ENCODE measurements around the gene CLMP. TPM values are rescaled to one million over a fixed set of nuclear protein-coding genes. Genes with fewer than 3 reads are reported as not detected.

Gene CLMP
- total and polyA plus RNA-seq, 2 donors = 0.80 to 1.1 TPM

GRCh38 chr11:123055191-123055901 is 139.7 kb downstream of the CLMP start:
- no peaks in the 10 kb centered on the region for H3K27me3 ChIP-seq (ENCODE audit: control insufficient read depth in 2 of 2, insufficient read depth in 1 of 2, low read length in 1 of 2)
- no peak for DNase-seq (ENCODE audit: low read depth in 6 of 9, low spot score in 9 of 9)
- peak overlapping the region; percentile 2 to 60 for H3K27ac ChIP-seq (ENCODE audit: low read depth in 1 of 2, low read length in 1 of 2)
- H3K4me3 ChIP-seq (ENCODE audit: low read length in 2 of 2) = no peak overlapping the region
- no peaks in the 10 kb centered on the region for H3K9me3 ChIP-seq (ENCODE audit: control insufficient read depth in 2 of 2, insufficient read depth in 1 of 2, low read length in 1 of 2)
- peaks cover 68 to 72% of the 10 kb centered on the region in 2 donors for H3K36me3 ChIP-seq (ENCODE audit: control insufficient read depth in 2 of 2, insufficient read depth in 2 of 2, low read length in 1 of 2)
- H3K4me1 ChIP-seq (ENCODE audit: control insufficient read depth in 2 of 2, insufficient read depth in 2 of 2, low read length in 2 of 2) = peaks cover 18 to 25% of the 10 kb centered on the region in 2 donors
- 90% methylated on average over 6 of the region's 6 CpGs for WGBS

GRCh38 chr11:123054301-123055065 is 140.6 kb downstream of the CLMP start:
- peak in 8 of 9 donors; percentile 47 to 82 (median 68) for DNase-seq (ENCODE audit: low read depth in 6 of 9, low spot score in 9 of 9)
- Histone ChIP-seq H3K4me3 (ENCODE audit: low read length in 2 of 2) (no peak overlapping the region), H3K27me3 (ENCODE audit: control insufficient read depth in 2 of 2, insufficient read depth in 1 of 2, low read length in 1 of 2) (no peaks in the 10 kb centered on the region), H3K4me1 (ENCODE audit: control insufficient read depth in 2 of 2, insufficient read depth in 2 of 2, low read length in 2 of 2) (peaks cover 14 to 16% of the 10 kb centered on the region in 2 donors), H3K36me3 (ENCODE audit: control insufficient read depth in 2 of 2, insufficient read depth in 2 of 2, low read length in 1 of 2) (peaks cover 59 to 64% of the 10 kb centered on the region in 2 donors), H3K9me3 (ENCODE audit: control insufficient read depth in 2 of 2, insufficient read depth in 1 of 2, low read length in 1 of 2) (no peaks in the 10 kb centered on the region), H3K27ac (ENCODE audit: low read depth in 1 of 2, low read length in 1 of 2) (no peak overlapping the region)
- WGBS = 50% methylated on average over 11 of the region's 11 CpGs

- WGBS = 97% methylated on average over 5 of the region's 5 CpGs
- peaks cover 6% of the 10 kb centered on the region in 2 donors for H3K4me1 ChIP-seq (ENCODE audit: control insufficient read depth in 2 of 2, insufficient read depth in 2 of 2, low read length in 2 of 2)
- no peaks in the 10 kb centered on the region for H3K9me3 ChIP-seq (ENCODE audit: control insufficient read depth in 2 of 2, insufficient read depth in 1 of 2, low read length in 1 of 2)
- peaks cover 45 to 50% of the 10 kb centered on the region in 2 donors for H3K36me3 ChIP-seq (ENCODE audit: control insufficient read depth in 2 of 2, insufficient read depth in 2 of 2, low read length in 1 of 2)
- H3K4me3 ChIP-seq (ENCODE audit: low read length in 2 of 2) = no peak overlapping the region
- no peak overlapping the region for H3K27ac ChIP-seq (ENCODE audit: low read depth in 1 of 2, low read length in 1 of 2)
- H3K27me3 ChIP-seq (ENCODE audit: control insufficient read depth in 2 of 2, insufficient read depth in 1 of 2, low read length in 1 of 2) = no peaks in the 10 kb centered on the region
- DNase-seq (ENCODE audit: low read depth in 6 of 9, low spot score in 9 of 9) = no peak
Observed at GRCh38 chr11:123052901-123053721, 141.9 kb downstream of the CLMP start.

GRCh38 chr11:123051634-123052033 is 143.4 kb downstream of the CLMP start:
- Histone ChIP-seq H3K4me1 (ENCODE audit: control insufficient read depth in 2 of 2, insufficient read depth in 2 of 2, low read length in 2 of 2) (no peaks in the 10 kb centered on the region), H3K4me3 (ENCODE audit: low read length in 2 of 2) (no peak overlapping the region), H3K9me3 (ENCODE audit: control insufficient read depth in 2 of 2, insufficient read depth in 1 of 2, low read length in 1 of 2) (no peaks in the 10 kb centered on the region), H3K27ac (ENCODE audit: low read depth in 1 of 2, low read length in 1 of 2) (no peak overlapping the region), H3K36me3 (ENCODE audit: control insufficient read depth in 2 of 2, insufficient read depth in 2 of 2, low read length in 1 of 2) (peaks cover 30 to 35% of the 10 kb centered on the region in 2 donors), H3K27me3 (ENCODE audit: control insufficient read depth in 2 of 2, insufficient read depth in 1 of 2, low read length in 1 of 2) (no peaks in the 10 kb centered on the region)
- over 99% methylated on average over 4 of the region's 4 CpGs for whole genome bisulfite sequencing
- DNase-seq (ENCODE audit: low read depth in 6 of 9, low spot score in 9 of 9) = no peak

- H3K36me3 ChIP-seq (ENCODE audit: control insufficient read depth in 2 of 2, insufficient read depth in 2 of 2, low read length in 1 of 2) = peaks cover 26 to 30% of the 10 kb centered on the region in 2 donors
- 98% methylated on average over 9 of the region's 9 CpGs for WGBS
- no peaks in the 10 kb centered on the region for H3K9me3 ChIP-seq (ENCODE audit: control insufficient read depth in 2 of 2, insufficient read depth in 1 of 2, low read length in 1 of 2)
- no peaks in the 10 kb centered on the region for H3K4me1 ChIP-seq (ENCODE audit: control insufficient read depth in 2 of 2, insufficient read depth in 2 of 2, low read length in 2 of 2)
- H3K4me3 ChIP-seq (ENCODE audit: low read length in 2 of 2) = no peak overlapping the region
- no peaks in the 10 kb centered on the region for H3K27me3 ChIP-seq (ENCODE audit: control insufficient read depth in 2 of 2, insufficient read depth in 1 of 2, low read length in 1 of 2)
- no peak overlapping the region for H3K27ac ChIP-seq (ENCODE audit: low read depth in 1 of 2, low read length in 1 of 2)
- no peak for DNase-seq (ENCODE audit: low read depth in 6 of 9, low spot score in 9 of 9)
Observed at GRCh38 chr11:123051146-123051545, 143.9 kb downstream of the CLMP start.

GRCh38 chr11:123047947-123048293 is 147.1 kb downstream of the CLMP start:
- no peaks in the 10 kb centered on the region for H3K27me3 ChIP-seq (ENCODE audit: control insufficient read depth in 2 of 2, insufficient read depth in 1 of 2, low read length in 1 of 2)
- H3K4me3 ChIP-seq (ENCODE audit: low read length in 2 of 2) = no peak overlapping the region
- no peak for DNase-seq (ENCODE audit: low read depth in 6 of 9, low spot score in 9 of 9)
- peaks cover 2 to 4% of the 10 kb centered on the region in 2 donors for H3K36me3 ChIP-seq (ENCODE audit: control insufficient read depth in 2 of 2, insufficient read depth in 2 of 2, low read length in 1 of 2)
- no peaks in the 10 kb centered on the region for H3K9me3 ChIP-seq (ENCODE audit: control insufficient read depth in 2 of 2, insufficient read depth in 1 of 2, low read length in 1 of 2)
- H3K27ac ChIP-seq (ENCODE audit: low read depth in 1 of 2, low read length in 1 of 2) = no peak overlapping the region
- WGBS = 100% methylated on average over 3 of the region's 3 CpGs
- H3K4me1 ChIP-seq (ENCODE audit: control insufficient read depth in 2 of 2, insufficient read depth in 2 of 2, low read length in 2 of 2) = no peaks in the 10 kb centered on the region

- H3K9me3 ChIP-seq (ENCODE audit: control insufficient read depth in 2 of 2, insufficient read depth in 1 of 2, low read length in 1 of 2) = no peaks in the 10 kb centered on the region
- no peaks in the 10 kb centered on the region for H3K4me1 ChIP-seq (ENCODE audit: control insufficient read depth in 2 of 2, insufficient read depth in 2 of 2, low read length in 2 of 2)
- H3K36me3 ChIP-seq (ENCODE audit: control insufficient read depth in 2 of 2, insufficient read depth in 2 of 2, low read length in 1 of 2) = peaks cover 0 to 2% of the 10 kb centered on the region in 2 donors
- 93% methylated on average over 18 of the region's 18 CpGs for WGBS
- no peak overlapping the region for H3K27ac ChIP-seq (ENCODE audit: low read depth in 1 of 2, low read length in 1 of 2)
- no peak overlapping the region for H3K4me3 ChIP-seq (ENCODE audit: low read length in 2 of 2)
- H3K27me3 ChIP-seq (ENCODE audit: control insufficient read depth in 2 of 2, insufficient read depth in 1 of 2, low read length in 1 of 2) = no peaks in the 10 kb centered on the region
- no peak for DNase-seq (ENCODE audit: low read depth in 6 of 9, low spot score in 9 of 9)
Observed at GRCh38 chr11:123047266-123047946, 147.6 kb downstream of the CLMP start.

- H3K27ac ChIP-seq (ENCODE audit: low read depth in 1 of 2, low read length in 1 of 2) = no peak overlapping the region
- DNase-seq (ENCODE audit: low read depth in 6 of 9, low spot score in 9 of 9) = no peak
Observed at GRCh38 chr11:123046473-123047259, 148.4 kb downstream of the CLMP start.

More at GRCh38 chr11:123046473-123047259, 148.4 kb downstream of the CLMP start:
- H3K27me3 ChIP-seq (ENCODE audit: control insufficient read depth in 2 of 2, insufficient read depth in 1 of 2, low read length in 1 of 2) = no peaks in the 10 kb centered on the region
- no peaks in the 10 kb centered on the region for H3K4me1 ChIP-seq (ENCODE audit: control insufficient read depth in 2 of 2, insufficient read depth in 2 of 2, low read length in 2 of 2)
- whole genome bisulfite sequencing = 96% methylated on average over 5 of the region's 5 CpGs
- H3K9me3 ChIP-seq (ENCODE audit: control insufficient read depth in 2 of 2, insufficient read depth in 1 of 2, low read length in 1 of 2) = no peaks in the 10 kb centered on the region
- H3K36me3 ChIP-seq (ENCODE audit: control insufficient read depth in 2 of 2, insufficient read depth in 2 of 2, low read length in 1 of 2) = no peaks in the 10 kb centered on the region
- H3K4me3 ChIP-seq (ENCODE audit: low read length in 2 of 2) = no peak overlapping the region
